Panc1 (cell line): ENCODE results near the gene CNTROB. TPM values are rescaled to one million over a fixed set of nuclear protein-coding genes. Genes with fewer than 3 reads are reported as not detected.

ENCODE experiments used
- ATAC-seq: fragments of 200-7000 bp; cut with Tn5 transposase; 2 replicates; pipeline ENCODE4 v1.9.1; 2020; ENCODE audit warnings: mild to moderate bottlenecking, moderate library complexity
- BruUV-seq: library from RNA; stranded (reverse); fragments of 400-500 nt; replicated peaks from 2 replicates; lab custom pipeline; 2021; lab: Mats Ljungman, UMichigan
- CTCF ChIA-PET: fragments of 300-600 bp; sonication (Branson Sonifier 250); formaldehyde crosslinking; loops from one replicate; lab custom pipeline; 2022; ENCODE audit warnings: antibody characterized with exemption; lab: Charles Lee
- POLR2A ChIA-PET: fragments of 300-600 bp; sonication (Branson Sonifier 250); formaldehyde crosslinking; loops from one replicate; lab custom pipeline; 2022; ENCODE audit warnings: antibody characterized with exemption; lab: Charles Lee
- DNase-seq: peaks from one replicate; pipeline ENCODE4 v3.0.0-alpha.2; 2010; ENCODE audit warnings: low read depth, low spot score
- H3K27ac ChIP-seq: 2 replicates; pipeline ENCODE4 v1.5.1; 2011; ENCODE audit warnings: mild to moderate bottlenecking, low read length, inconsistent platforms
- H3K27me3 ChIP-seq: fragments of 200-500 bp; sonication (Bioruptor generic); 2 replicates; pipeline ENCODE4 v1.6.0; 2014; ENCODE audit warnings: low read length, inconsistent platforms; ENCODE audit not compliant: control insufficient read depth, insufficient read depth
- H3K36me3 ChIP-seq: fragments of 200-500 bp; sonication (Bioruptor generic); 2 replicates; pipeline ENCODE4 v1.5.1; 2014; ENCODE audit warnings: inconsistent platforms, mild to moderate bottlenecking, low read length, moderate library complexity; ENCODE audit not compliant: control insufficient read depth, insufficient read depth
- H3K4me1 ChIP-seq: 2 replicates; pipeline ENCODE4 v1.5.1; 2011; ENCODE audit warnings: inconsistent platforms, mild to moderate bottlenecking, low read length, moderate library complexity; ENCODE audit not compliant: control insufficient read depth, insufficient read depth
- H3K4me3 ChIP-seq, 2 experiments: 2 replicates each; pipeline ENCODE4 v1.5.1; 2011 to 2012; ENCODE audit warnings: low read depth in 2 of 2, low read length in 2 of 2, mild to moderate bottlenecking in 2 of 2, inconsistent platforms in 1 of 2, moderate library complexity in 1 of 2
- H3K9me3 ChIP-seq: fragments of 200-500 bp; sonication (Bioruptor generic); 2 replicates; pipeline ENCODE4 v1.5.1; 2014; ENCODE audit warnings: low read depth, mild to moderate bottlenecking, inconsistent platforms, low read length, moderate library complexity; ENCODE audit not compliant: control insufficient read depth, insufficient read depth
- POLR2AphosphoS5 ChIP-seq: IDR thresholded peaks from 2 replicates; pipeline ENCODE4 v1.6.1; 2012; ENCODE audit warnings: mild to moderate bottlenecking, low read depth, low read length, moderate library complexity
- SIN3A ChIP-seq: IDR thresholded peaks from 2 replicates; pipeline ENCODE4 v1.6.1; 2012; ENCODE audit warnings: low read depth, mild to moderate bottlenecking, low read length, moderate library complexity, borderline replicate concordance; ENCODE audit not compliant: insufficient read depth
- TCF7L2 ChIP-seq: IDR thresholded peaks from 2 replicates; pipeline ENCODE4 v1.6.1; 2011; ENCODE audit warnings: mild to moderate bottlenecking, low read depth, low read length, inconsistent platforms
- in situ Hi-C: cut with HindIII; loops from 2 replicates; pipeline ENCODE4 v1.10.0; 2016; ENCODE audit warnings: low sequenced_read_pairs, low pct_unique_long_range_greater_than_20kb
- intact Hi-C: fragments of 100-400 bp; cut with micrococcal nuclease; formaldehyde crosslinking; loops from one replicate; pipeline ENCODE4 v1.10.0; 2022; ENCODE audit not compliant: unreplicated experiment
- total RNA-seq: library from RNA; stranded (reverse); gene quantifications from one replicate; pipeline ENCODE4 v1.2.1, GENCODE V29; 2021; ENCODE audit not compliant: unreplicated experiment
- TF ChIP-seq, protein P1 (sequence below), 2 experiments: IDR thresholded peaks; 2 replicates each; pipeline ENCODE4 v1.6.1; 2011 to 2012; ENCODE audit warnings: low read depth in 2 of 2, control low read depth in 1 of 2, low read length in 1 of 2, mild to moderate bottlenecking in 1 of 2, moderate library complexity in 1 of 2; ENCODE audit not compliant: insufficient read depth in 1 of 2
- TF ChIP-seq, protein P2 (sequence below): fragments of 450-650 bp; IDR thresholded peaks from 2 replicates; pipeline ENCODE4 v1.5.1; 2017; ENCODE audit warnings: mild to moderate bottlenecking

The CNTROB gene
- total RNA-seq, 1 experiment from 2014 or later: 60.5 TPM

DNA sequence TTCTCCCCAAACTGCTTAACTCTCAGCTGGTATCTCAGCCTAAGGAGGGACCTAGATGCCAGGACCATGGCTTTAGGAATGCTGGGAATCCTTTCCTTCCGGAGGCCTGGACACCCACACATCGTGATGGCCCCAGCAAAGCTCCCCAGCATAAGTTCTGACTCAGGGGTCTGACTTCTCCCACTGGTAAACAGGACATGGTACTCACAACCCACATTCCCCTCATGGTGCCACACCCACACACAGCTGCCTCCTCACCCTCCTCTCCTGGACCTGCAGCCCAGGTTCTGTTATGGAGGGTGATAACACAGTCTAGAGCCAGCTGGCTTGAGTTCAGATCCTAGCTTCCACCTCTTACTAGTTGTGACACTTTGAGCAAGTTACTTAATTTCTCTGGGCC, 15.2 kb upstream of the CNTROB start:
- DNase-seq (no peak), ATAC-seq (no peak)
- peaks cover 3% of the 10 kb centered on the region for H3K36me3 ChIP-seq
- no peaks in the 10 kb centered on the region for H3K9me3 ChIP-seq
- H3K4me3 ChIP-seq: peak overlapping the region in 1 of 2 experiments; percentile 54; a peak in 2 of 4 replicates
- CTCF ChIA-PET: interaction anchor here (0.5 kb wide), 1 partner anchor 95 kb away, joined by 9 read pairs; no protein-coding TSS in a partner anchor
- intact Hi-C loops (no loop called here), in situ Hi-C loops (no loop called here)
- no peaks in the 10 kb centered on the region for H3K27me3 ChIP-seq
- H3K4me1 ChIP-seq: peaks cover 10% of the 10 kb centered on the region
- no TSS peak for BruUV-seq
- POLR2A ChIA-PET: interaction anchor here (0.5 to 0.7 kb wide), 3 partner anchors 15 to 80 kb away, joined by 3 to 6 read pairs (median 5); partner anchors contain the start of genes CNTROB and TRAPPC1
- TF ChIP-seq POLR2AphosphoS5: no peak
- TF ChIP-seq TCF7L2: no peak
- no peak for TF ChIP-seq SIN3A
- TF ChIP-seq, protein P1, sequence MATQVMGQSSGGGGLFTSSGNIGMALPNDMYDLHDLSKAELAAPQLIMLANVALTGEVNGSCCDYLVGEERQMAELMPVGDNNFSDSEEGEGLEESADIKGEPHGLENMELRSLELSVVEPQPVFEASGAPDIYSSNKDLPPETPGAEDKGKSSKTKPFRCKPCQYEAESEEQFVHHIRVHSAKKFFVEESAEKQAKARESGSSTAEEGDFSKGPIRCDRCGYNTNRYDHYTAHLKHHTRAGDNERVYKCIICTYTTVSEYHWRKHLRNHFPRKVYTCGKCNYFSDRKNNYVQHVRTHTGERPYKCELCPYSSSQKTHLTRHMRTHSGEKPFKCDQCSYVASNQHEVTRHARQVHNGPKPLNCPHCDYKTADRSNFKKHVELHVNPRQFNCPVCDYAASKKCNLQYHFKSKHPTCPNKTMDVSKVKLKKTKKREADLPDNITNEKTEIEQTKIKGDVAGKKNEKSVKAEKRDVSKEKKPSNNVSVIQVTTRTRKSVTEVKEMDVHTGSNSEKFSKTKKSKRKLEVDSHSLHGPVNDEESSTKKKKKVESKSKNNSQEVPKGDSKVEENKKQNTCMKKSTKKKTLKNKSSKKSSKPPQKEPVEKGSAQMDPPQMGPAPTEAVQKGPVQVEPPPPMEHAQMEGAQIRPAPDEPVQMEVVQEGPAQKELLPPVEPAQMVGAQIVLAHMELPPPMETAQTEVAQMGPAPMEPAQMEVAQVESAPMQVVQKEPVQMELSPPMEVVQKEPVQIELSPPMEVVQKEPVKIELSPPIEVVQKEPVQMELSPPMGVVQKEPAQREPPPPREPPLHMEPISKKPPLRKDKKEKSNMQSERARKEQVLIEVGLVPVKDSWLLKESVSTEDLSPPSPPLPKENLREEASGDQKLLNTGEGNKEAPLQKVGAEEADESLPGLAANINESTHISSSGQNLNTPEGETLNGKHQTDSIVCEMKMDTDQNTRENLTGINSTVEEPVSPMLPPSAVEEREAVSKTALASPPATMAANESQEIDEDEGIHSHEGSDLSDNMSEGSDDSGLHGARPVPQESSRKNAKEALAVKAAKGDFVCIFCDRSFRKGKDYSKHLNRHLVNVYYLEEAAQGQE (IDR thresholded peaks at IDR 0.05; ENCODE audit: insufficient read depth in 1 of 2, low read depth in 2 of 2, low read length in 1 of 2): no peak
- TF ChIP-seq, protein P2, sequence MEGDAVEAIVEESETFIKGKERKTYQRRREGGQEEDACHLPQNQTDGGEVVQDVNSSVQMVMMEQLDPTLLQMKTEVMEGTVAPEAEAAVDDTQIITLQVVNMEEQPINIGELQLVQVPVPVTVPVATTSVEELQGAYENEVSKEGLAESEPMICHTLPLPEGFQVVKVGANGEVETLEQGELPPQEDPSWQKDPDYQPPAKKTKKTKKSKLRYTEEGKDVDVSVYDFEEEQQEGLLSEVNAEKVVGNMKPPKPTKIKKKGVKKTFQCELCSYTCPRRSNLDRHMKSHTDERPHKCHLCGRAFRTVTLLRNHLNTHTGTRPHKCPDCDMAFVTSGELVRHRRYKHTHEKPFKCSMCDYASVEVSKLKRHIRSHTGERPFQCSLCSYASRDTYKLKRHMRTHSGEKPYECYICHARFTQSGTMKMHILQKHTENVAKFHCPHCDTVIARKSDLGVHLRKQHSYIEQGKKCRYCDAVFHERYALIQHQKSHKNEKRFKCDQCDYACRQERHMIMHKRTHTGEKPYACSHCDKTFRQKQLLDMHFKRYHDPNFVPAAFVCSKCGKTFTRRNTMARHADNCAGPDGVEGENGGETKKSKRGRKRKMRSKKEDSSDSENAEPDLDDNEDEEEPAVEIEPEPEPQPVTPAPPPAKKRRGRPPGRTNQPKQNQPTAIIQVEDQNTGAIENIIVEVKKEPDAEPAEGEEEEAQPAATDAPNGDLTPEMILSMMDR: no peak
- H3K27ac ChIP-seq: peak overlapping the region; percentile 80

GRCh38 chr17:7922269-7922844, 9.6 kb upstream of the CNTROB start:
- ATAC-seq: no peak; the same call in 1 of the 2 replicates
- intact Hi-C loops: no loop called here
- no peaks in the 10 kb centered on the region for H3K27me3 ChIP-seq
- BruUV-seq: no TSS peak
- H3K9me3 ChIP-seq: no peaks in the 10 kb centered on the region
- TF ChIP-seq SIN3A: no peak
- no peak for TF ChIP-seq POLR2AphosphoS5
- TF ChIP-seq TCF7L2: no peak
- TF ChIP-seq, protein P2: no peak
- TF ChIP-seq, protein P1 (IDR thresholded peaks at IDR 0.05; ENCODE audit: insufficient read depth in 1 of 2, low read depth in 2 of 2, low read length in 1 of 2): no peak
- peak overlapping the region; percentile 82 for H3K27ac ChIP-seq
- DNase-seq: no peak
- no peaks in the 10 kb centered on the region for H3K36me3 ChIP-seq
- POLR2A ChIA-PET: no interaction called here
- CTCF ChIA-PET: no interaction called here
- H3K4me3 ChIP-seq: peak overlapping the region; percentile 31 to 52
- no peaks in the 10 kb centered on the region; the same call in 1 of the 2 replicates for H3K4me1 ChIP-seq
- in situ Hi-C loops: no loop called here
